ENCODE results near the gene CYSTM1. TPM values are rescaled to one million over a fixed set of nuclear protein-coding genes. Genes with fewer than 3 reads are reported as not detected.

Gene CYSTM1
- total RNA-seq, 1 donor from 2014 or later = 11.4 TPM

- TF ChIP-seq CTCF (IDR thresholded peaks at IDR 0.05; ENCODE audit: unreplicated experiment) = no peak
- no peaks in the 10 kb centered on the region for H3K9me3 Mint-ChIP-seq
- H3K27ac Mint-ChIP-seq = no peak overlapping the region
- no peaks in the 10 kb centered on the region for H3K4me1 Mint-ChIP-seq
- no peaks in the 10 kb centered on the region for H3K36me3 Mint-ChIP-seq
- no peak for DNase-seq (ENCODE audit: low spot score in 2 of 2, unreplicated experiment in 2 of 2)
- no peaks in the 10 kb centered on the region for H3K27me3 Mint-ChIP-seq (ENCODE audit: low read depth)
- no peak overlapping the region for H3K4me3 Mint-ChIP-seq
Measured at GRCh38 chr5:140181525-140181924, 6.5 kb downstream of the CYSTM1 start.

GRCh38 chr5:140182075-140182711, 7.2 kb downstream of the CYSTM1 start:
- H3K27ac Mint-ChIP-seq = no peak overlapping the region
- no peaks in the 10 kb centered on the region for H3K27me3 Mint-ChIP-seq (ENCODE audit: low read depth)
- H3K9me3 Mint-ChIP-seq = no peaks in the 10 kb centered on the region

GRCh38 chr5:140182803-140183367, 7.9 kb downstream of the CYSTM1 start:
- no peak for TF ChIP-seq CTCF (IDR thresholded peaks at IDR 0.05; ENCODE audit: unreplicated experiment)
- Mint-ChIP-seq H3K4me3 (no peak overlapping the region), H3K9me3 (no peaks in the 10 kb centered on the region), H3K27me3 (ENCODE audit: low read depth) (no peaks in the 10 kb centered on the region), H3K4me1 (no peaks in the 10 kb centered on the region), H3K27ac (no peak overlapping the region), H3K36me3 (no peaks in the 10 kb centered on the region)
- no peak for DNase-seq (ENCODE audit: low spot score in 2 of 2, unreplicated experiment in 2 of 2)

More at GRCh38 chr5:140182075-140182711, 7.2 kb downstream of the CYSTM1 start:
- DNase-seq (ENCODE audit: low spot score in 2 of 2, unreplicated experiment in 2 of 2) = no peak
- Mint-ChIP-seq H3K4me1 (no peaks in the 10 kb centered on the region), H3K4me3 (no peak overlapping the region), H3K36me3 (no peaks in the 10 kb centered on the region)
- no peak for TF ChIP-seq CTCF (IDR thresholded peaks at IDR 0.05; ENCODE audit: unreplicated experiment)

- H3K27ac Mint-ChIP-seq = no peak overlapping the region
- no peak for TF ChIP-seq CTCF (IDR thresholded peaks at IDR 0.05; ENCODE audit: unreplicated experiment)
- no peaks in the 10 kb centered on the region for H3K4me1 Mint-ChIP-seq
Measured at GRCh38 chr5:140185409-140185808, 10.4 kb downstream of the CYSTM1 start.

GRCh38 chr5:140186267-140186671, 11.3 kb downstream of the CYSTM1 start:
- H3K36me3 Mint-ChIP-seq = no peaks in the 10 kb centered on the region
- H3K27ac Mint-ChIP-seq = no peak overlapping the region
- no peak for DNase-seq (ENCODE audit: low spot score in 2 of 2, unreplicated experiment in 2 of 2)
- no peak for TF ChIP-seq CTCF (IDR thresholded peaks at IDR 0.05; ENCODE audit: unreplicated experiment)
- no peaks in the 10 kb centered on the region for H3K4me1 Mint-ChIP-seq
- no peaks in the 10 kb centered on the region for H3K27me3 Mint-ChIP-seq (ENCODE audit: low read depth)
- no peak overlapping the region for H3K4me3 Mint-ChIP-seq
- peaks cover 3% of the 10 kb centered on the region for H3K9me3 Mint-ChIP-seq

More at GRCh38 chr5:140185409-140185808, 10.4 kb downstream of the CYSTM1 start:
- no peaks in the 10 kb centered on the region for H3K36me3 Mint-ChIP-seq
- H3K4me3 Mint-ChIP-seq = no peak overlapping the region
- H3K27me3 Mint-ChIP-seq (ENCODE audit: low read depth) = no peaks in the 10 kb centered on the region
- H3K9me3 Mint-ChIP-seq = peaks cover 3% of the 10 kb centered on the region
- DNase-seq (ENCODE audit: low spot score in 2 of 2, unreplicated experiment in 2 of 2) = no peak

Measured in mesothelial cell of epicardium (in vitro differentiated cells).